ENCODE measurements around the gene UBE2U. TPM values are rescaled to one million over a fixed set of nuclear protein-coding genes. Genes with fewer than 3 reads are reported as not detected.
A peak's percentile ranks its signal among the peaks of the same experiment; 100 is the strongest.
"Not testable (repeated sequence)": the region's sequence is repeated elsewhere in the genome, so short reads cannot be mapped to it uniquely, and the experiment has no call there.

Gene UBE2U
- total RNA-seq, 1 donor from 2014 or later, result not detected

DNA sequence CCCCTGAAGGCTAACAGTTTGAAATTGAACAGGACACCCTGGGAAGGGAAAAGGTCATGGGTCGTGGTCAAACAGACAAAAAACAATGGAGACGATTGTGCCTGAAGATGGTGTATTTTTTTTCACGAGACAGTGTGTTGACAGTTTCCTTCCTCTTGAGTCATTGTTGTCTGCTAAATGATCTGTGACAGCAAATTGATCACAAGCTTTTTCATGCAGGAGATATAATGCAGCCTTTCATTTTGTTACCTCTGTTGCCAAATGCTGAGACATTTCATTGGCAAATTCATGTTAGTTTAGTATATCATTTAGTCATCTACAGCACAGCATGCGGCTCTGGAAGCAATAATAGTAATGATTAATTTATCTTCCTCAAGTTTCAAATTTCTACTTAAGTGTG, 27.7 kb downstream of the UBE2U start:
- Mint-ChIP-seq H3K27me3 (ENCODE audit: low read depth) (peaks cover 33% of the 10 kb centered on the region), H3K4me1 (ENCODE audit: low read depth) (no peaks in the 10 kb centered on the region), H3K27ac (no peak overlapping the region), H3K9me3 (no peaks in the 10 kb centered on the region), H3K36me3 (ENCODE audit: low read depth) (no peaks in the 10 kb centered on the region), H3K4me3 (ENCODE audit: low read depth) (no peak overlapping the region)
- intact Hi-C loops (cut with micrococcal nuclease), result no loop called here
- no peak for DNase-seq (ENCODE audit: low spot score)

DNA sequence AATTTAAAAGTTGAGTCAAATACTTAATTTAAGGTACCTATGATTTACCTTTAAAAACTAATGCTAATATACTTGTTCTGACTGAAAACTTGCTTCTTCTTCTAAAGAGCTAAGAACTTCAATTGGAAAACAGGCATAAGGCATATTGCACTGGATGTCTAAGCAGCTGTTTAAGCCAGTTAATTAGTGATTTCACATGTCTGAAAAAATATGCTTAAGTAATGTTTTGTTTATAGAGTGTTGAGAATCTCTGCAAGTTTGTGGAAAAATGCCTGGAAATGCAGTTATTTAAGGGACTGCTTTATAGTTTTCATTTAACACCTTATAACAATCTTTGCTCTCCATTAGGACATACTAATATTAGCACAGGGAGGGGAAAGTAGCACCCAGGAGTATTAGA, 28.2 kb downstream of the UBE2U start:
- Mint-ChIP-seq H3K4me1 (ENCODE audit: low read depth) (no peaks in the 10 kb centered on the region), H3K36me3 (ENCODE audit: low read depth) (no peaks in the 10 kb centered on the region), H3K4me3 (ENCODE audit: low read depth) (no peak overlapping the region), H3K9me3 (no peaks in the 10 kb centered on the region), H3K27me3 (ENCODE audit: low read depth) (peaks cover 33% of the 10 kb centered on the region), H3K27ac (no peak overlapping the region)
- DNase-seq (ENCODE audit: low spot score), result no peak
- intact Hi-C loops (cut with micrococcal nuclease), result no loop called here

DNA sequence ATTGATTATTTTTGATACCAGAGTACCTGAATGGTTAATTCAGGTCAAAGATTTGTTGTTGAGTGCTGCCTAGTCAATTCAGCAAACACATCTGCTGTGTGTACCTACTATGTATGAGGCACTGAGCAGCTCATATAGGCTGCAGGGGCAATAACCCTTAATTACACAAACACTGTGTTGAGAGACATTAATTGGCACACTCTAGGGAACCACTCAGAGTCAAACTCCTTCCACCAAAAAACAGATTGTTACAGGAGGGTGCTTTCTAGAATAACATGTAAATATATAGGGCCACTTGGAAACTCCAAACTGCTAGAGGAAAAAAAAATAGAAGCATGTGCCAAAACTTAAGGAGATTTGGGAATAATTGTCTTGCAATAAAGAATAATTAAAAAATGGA, 31.3 kb downstream of the UBE2U start:
- intact Hi-C loops (cut with micrococcal nuclease), result no loop called here
- Mint-ChIP-seq H3K36me3 (ENCODE audit: low read depth) (no peaks in the 10 kb centered on the region), H3K4me1 (ENCODE audit: low read depth) (no peaks in the 10 kb centered on the region), H3K4me3 (ENCODE audit: low read depth) (no peak overlapping the region), H3K27me3 (ENCODE audit: low read depth) (peaks cover 35% of the 10 kb centered on the region), H3K27ac (no peak overlapping the region), H3K9me3 (no peaks in the 10 kb centered on the region)
- DNase-seq (ENCODE audit: low spot score), result no peak

DNA sequence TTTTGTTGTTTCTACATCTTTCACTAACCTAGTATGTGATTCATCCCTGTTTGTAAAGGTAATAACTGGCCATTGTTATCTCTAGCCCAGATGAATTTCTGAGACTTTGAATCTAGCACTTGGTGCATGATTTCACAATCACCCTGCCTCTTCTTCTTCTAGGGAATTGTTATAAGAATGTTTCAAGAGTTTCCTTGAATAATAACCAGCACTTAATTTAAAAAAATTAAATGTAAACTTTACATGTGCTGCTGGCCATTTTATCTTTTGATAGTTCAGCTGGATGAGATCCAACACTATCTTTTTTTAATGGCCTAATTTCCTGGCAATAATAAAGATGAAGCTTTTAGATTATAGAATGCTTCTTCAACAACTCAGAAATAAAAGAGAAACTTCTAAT, 31.8 kb downstream of the UBE2U start:
- H3K27ac Mint-ChIP-seq, result no peak overlapping the region
- H3K4me3 Mint-ChIP-seq (ENCODE audit: low read depth), result no peak overlapping the region
- H3K9me3 Mint-ChIP-seq, result no peaks in the 10 kb centered on the region
- no peak for DNase-seq (ENCODE audit: low spot score)
- no peaks in the 10 kb centered on the region for H3K36me3 Mint-ChIP-seq (ENCODE audit: low read depth)
- peaks cover 33% of the 10 kb centered on the region for H3K27me3 Mint-ChIP-seq (ENCODE audit: low read depth)
- intact Hi-C loops (cut with micrococcal nuclease), result no loop called here
- no peaks in the 10 kb centered on the region for H3K4me1 Mint-ChIP-seq (ENCODE audit: low read depth)

DNA sequence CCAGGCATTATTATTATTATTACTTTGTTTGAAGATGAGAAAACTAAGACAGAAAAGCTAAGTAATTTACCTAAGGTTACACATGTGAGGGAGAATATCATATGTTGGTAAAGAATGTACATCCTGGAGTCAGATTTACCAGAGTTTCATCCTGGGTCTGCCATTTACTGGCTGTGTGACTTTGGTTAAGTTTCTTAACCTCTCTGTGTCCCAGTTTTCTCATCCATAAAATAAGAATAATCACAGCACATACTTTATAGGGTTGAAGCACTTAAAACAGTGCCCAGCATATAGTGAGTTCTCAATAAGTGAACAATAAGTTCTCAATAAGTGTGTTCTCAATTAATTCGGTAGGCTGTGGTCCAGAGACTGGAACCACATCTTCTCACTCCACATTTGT, 32.5 kb downstream of the UBE2U start:
- no peaks in the 10 kb centered on the region for H3K36me3 Mint-ChIP-seq (ENCODE audit: low read depth)
- intact Hi-C loops (cut with micrococcal nuclease), result no loop called here
- no peaks in the 10 kb centered on the region for H3K9me3 Mint-ChIP-seq
- DNase-seq (ENCODE audit: low spot score), result no peak
- no peaks in the 10 kb centered on the region for H3K4me1 Mint-ChIP-seq (ENCODE audit: low read depth)
- no peak overlapping the region for H3K4me3 Mint-ChIP-seq (ENCODE audit: low read depth)
- peaks cover 29% of the 10 kb centered on the region for H3K27me3 Mint-ChIP-seq (ENCODE audit: low read depth)
- no peak overlapping the region for H3K27ac Mint-ChIP-seq

DNA sequence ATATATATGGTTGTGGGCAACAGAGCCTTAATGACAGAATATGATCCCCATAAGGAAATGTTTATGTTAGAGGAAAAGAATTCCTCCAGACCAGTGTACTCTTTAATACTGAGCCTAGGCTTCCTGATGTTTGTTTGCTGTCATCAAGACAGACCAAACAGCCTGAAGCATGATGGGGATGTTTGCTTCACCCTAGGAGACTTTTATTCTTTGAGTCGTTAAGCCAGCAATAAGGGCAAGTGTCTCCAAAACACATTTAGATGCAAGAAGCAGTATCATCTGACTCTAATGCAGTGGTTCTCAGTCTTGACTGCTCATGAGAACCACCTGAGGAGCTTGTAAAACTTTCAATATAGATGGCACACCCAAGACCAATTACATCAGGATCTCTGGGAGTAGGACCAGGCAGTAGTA, 33.1 kb downstream of the UBE2U start:
- H3K27me3 Mint-ChIP-seq (ENCODE audit: low read depth), result peaks cover 25% of the 10 kb centered on the region
- no peaks in the 10 kb centered on the region for H3K9me3 Mint-ChIP-seq
- no peak overlapping the region for H3K4me3 Mint-ChIP-seq (ENCODE audit: low read depth)
- no peak overlapping the region for H3K27ac Mint-ChIP-seq
- no peaks in the 10 kb centered on the region for H3K4me1 Mint-ChIP-seq (ENCODE audit: low read depth)
- no peak for DNase-seq (ENCODE audit: low spot score)
- no peaks in the 10 kb centered on the region for H3K36me3 Mint-ChIP-seq (ENCODE audit: low read depth)
- intact Hi-C loops (cut with micrococcal nuclease), result no loop called here

DNA sequence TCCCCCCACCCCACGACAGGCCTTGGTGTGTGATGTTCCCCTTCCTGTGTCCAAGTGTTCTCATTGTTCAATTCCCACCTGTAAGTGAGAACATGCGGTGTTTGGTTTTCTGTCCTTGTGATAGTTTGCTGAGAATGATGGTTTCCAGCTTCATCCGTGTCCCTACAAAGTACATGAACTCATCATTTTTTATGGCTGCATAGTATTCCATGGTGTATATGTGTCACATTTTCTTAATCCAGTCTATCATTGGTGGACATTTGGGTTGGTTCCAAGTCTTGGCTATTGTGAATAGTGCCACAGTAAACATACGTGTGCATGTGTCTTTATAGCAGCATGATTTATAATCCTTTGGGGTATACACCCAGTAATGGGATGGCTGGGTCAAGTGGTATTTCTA, 36.1 kb downstream of the UBE2U start:
- H3K4me3 Mint-ChIP-seq (ENCODE audit: low read depth); H3K4me1 Mint-ChIP-seq (ENCODE audit: low read depth); H3K9me3 Mint-ChIP-seq; H3K36me3 Mint-ChIP-seq (ENCODE audit: low read depth); DNase-seq (ENCODE audit: low spot score); intact Hi-C loops (cut with micrococcal nuclease); H3K27ac Mint-ChIP-seq: not testable (repeated sequence)
- H3K27me3 Mint-ChIP-seq (ENCODE audit: low read depth), result peaks cover 21% of the 10 kb centered on the region

DNA sequence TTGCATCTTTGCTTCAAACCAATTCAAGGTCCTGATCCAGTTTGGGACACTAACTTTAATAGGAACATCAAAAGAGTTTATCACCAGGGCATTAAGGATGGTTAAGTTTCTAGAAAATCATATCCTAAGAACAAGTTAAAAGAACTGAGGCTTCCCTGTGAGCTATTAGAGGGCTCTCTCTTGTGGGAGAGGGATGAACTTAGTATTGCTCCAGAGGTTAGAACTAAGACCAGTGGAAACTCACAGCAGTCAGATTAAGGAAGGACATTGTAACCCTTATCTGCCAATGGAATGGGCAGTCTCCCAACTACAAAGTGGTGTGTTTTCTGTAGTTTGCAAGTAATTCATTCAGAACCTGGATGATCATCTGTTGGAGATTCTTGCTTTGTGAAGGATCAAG, 36.8 kb downstream of the UBE2U start:
- Mint-ChIP-seq H3K9me3 (no peaks in the 10 kb centered on the region), H3K4me1 (ENCODE audit: low read depth) (peaks cover 7% of the 10 kb centered on the region), H3K4me3 (ENCODE audit: low read depth) (no peak overlapping the region), H3K36me3 (ENCODE audit: low read depth) (no peaks in the 10 kb centered on the region), H3K27ac (no peak overlapping the region), H3K27me3 (ENCODE audit: low read depth) (peaks cover 19% of the 10 kb centered on the region)
- DNase-seq (ENCODE audit: low spot score), result no peak
- intact Hi-C loops (cut with micrococcal nuclease), result no loop called here

DNA sequence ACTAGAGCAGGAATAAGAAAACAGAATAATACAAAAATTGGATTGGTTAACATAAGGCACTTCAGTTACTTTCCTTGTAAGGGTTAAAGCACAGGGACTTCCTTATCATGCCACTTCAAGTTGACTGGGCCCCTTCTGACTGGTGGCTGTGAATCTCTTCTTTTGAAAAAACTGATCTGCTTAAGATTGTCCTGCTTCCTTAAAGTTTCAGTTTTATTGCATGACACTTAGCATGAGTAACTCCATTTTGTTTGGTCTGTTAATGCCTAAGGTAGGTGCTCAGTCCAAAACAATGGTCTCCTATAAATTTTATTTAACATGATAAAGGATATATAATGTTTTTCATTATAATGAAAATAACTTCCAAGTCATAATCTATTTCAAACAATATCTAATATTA, 37.6 kb downstream of the UBE2U start:
- Mint-ChIP-seq H3K27ac (no peak overlapping the region), H3K4me3 (ENCODE audit: low read depth) (no peak overlapping the region), H3K36me3 (ENCODE audit: low read depth) (no peaks in the 10 kb centered on the region), H3K27me3 (ENCODE audit: low read depth) (peaks cover 19% of the 10 kb centered on the region), H3K9me3 (no peaks in the 10 kb centered on the region), H3K4me1 (ENCODE audit: low read depth) (peaks cover 11% of the 10 kb centered on the region)
- intact Hi-C loops (cut with micrococcal nuclease), result no loop called here
- no peak for DNase-seq (ENCODE audit: low spot score)

DNA sequence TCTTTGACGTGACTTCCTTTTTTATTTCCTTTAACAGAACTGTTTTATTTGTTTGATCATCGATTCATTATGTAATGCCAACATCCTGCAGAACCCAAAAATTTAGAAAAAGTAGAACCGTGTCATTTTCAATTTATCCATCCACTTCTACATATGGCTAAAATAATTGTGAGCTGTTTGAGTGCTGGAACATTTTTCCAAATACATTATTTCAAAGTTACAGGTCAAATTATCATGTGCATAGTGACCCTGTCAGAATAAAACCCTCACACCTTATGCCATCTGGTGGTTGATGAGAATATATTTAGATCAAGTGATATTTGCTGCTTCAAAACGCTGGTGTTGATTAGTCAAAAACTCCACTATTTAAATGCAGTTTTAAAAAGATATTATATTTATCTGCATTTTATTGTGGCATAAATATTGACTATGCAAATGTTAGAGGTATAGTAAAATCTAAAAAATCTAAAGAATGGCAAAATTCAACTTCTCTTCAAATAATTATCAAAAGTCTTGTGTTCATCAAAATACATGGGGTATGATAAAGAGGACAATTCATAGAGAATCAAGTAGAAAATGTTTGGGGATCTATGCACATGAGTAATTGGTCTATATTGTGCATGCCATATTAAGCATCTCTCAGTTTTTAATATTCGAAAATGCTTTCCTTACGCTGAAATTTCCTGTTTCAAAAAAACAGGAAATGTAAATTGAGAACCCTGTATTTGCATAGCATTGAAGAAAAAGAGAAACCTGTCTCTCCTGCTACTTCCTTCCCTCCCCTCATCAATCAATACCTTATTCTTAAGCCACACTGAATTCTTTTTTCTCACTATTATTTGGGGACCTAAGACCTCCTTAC, 39.7 kb downstream of the UBE2U start:
- Mint-ChIP-seq H3K9me3 (no peaks in the 10 kb centered on the region), H3K4me1 (ENCODE audit: low read depth) (peaks cover 11% of the 10 kb centered on the region), H3K36me3 (ENCODE audit: low read depth) (no peaks in the 10 kb centered on the region), H3K27me3 (ENCODE audit: low read depth) (peaks cover 20% of the 10 kb centered on the region), H3K4me3 (ENCODE audit: low read depth) (peak overlapping the region; percentile 62), H3K27ac (no peak overlapping the region)
- no peak for DNase-seq (ENCODE audit: low spot score)
- intact Hi-C loops (cut with micrococcal nuclease), result loop anchor here (2.0 kb wide), 2 partner anchors 550 to 626 kb away; no protein-coding TSS in a partner anchor

DNA sequence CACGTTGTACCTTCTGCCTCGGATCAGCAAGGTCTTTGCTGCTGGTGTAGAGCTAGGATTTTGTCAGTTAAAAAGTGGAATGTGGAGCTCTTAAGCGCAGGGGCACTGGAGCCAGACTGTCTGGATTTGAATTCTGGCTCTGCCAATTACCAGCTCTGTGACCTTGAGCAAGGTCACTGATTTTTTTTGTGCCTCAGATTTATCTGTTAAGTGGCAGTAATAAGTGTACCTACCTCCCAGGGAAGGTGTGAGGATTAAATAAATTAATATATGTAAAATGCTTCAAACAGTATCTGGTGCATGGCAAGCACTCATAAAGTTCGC, 40.3 kb downstream of the UBE2U start:
- Mint-ChIP-seq H3K4me1 (ENCODE audit: low read depth) (peaks cover 11% of the 10 kb centered on the region), H3K27me3 (ENCODE audit: low read depth) (peaks cover 20% of the 10 kb centered on the region), H3K36me3 (ENCODE audit: low read depth) (no peaks in the 10 kb centered on the region), H3K9me3 (no peaks in the 10 kb centered on the region), H3K4me3 (ENCODE audit: low read depth) (peak overlapping the region; percentile 62), H3K27ac (no peak overlapping the region)
- intact Hi-C loops (cut with micrococcal nuclease), result loop anchor here (2.0 kb wide), 2 partner anchors 551 to 627 kb away; no protein-coding TSS in a partner anchor
- DNase-seq (ENCODE audit: low spot score), result no peak

DNA sequence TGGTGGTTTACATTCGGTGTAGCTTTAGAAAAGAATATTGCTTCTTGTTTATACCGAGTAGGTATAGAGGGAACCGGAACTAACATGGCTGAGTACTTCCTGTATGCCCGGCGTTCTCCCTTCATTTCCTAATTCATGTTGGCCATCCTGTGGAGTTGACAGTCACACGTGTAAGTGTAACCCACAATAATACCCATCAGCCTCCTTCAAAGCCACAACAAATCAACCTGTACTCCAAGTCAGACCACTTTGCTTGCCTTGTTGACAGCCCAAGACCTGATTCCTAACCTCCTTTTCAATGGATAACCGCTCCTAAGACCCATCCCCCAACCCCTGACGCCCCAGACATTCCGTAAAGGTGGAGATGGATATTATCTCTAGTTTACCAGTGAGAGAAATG, 42.1 kb downstream of the UBE2U start:
- no peaks in the 10 kb centered on the region for H3K36me3 Mint-ChIP-seq (ENCODE audit: low read depth)
- H3K4me1 Mint-ChIP-seq (ENCODE audit: low read depth), result peaks cover 11% of the 10 kb centered on the region
- no peak for DNase-seq (ENCODE audit: low spot score)
- intact Hi-C loops (cut with micrococcal nuclease), result loop anchor here (5.0 kb wide), 3 partner anchors 473 to 928 kb away; partner anchors contain the start of gene ROR1
- H3K9me3 Mint-ChIP-seq, result no peaks in the 10 kb centered on the region
- peak overlapping the region; percentile 9 for H3K4me3 Mint-ChIP-seq (ENCODE audit: low read depth)
- no peak overlapping the region for H3K27ac Mint-ChIP-seq
- H3K27me3 Mint-ChIP-seq (ENCODE audit: low read depth), result peaks cover 16% of the 10 kb centered on the region

DNA sequence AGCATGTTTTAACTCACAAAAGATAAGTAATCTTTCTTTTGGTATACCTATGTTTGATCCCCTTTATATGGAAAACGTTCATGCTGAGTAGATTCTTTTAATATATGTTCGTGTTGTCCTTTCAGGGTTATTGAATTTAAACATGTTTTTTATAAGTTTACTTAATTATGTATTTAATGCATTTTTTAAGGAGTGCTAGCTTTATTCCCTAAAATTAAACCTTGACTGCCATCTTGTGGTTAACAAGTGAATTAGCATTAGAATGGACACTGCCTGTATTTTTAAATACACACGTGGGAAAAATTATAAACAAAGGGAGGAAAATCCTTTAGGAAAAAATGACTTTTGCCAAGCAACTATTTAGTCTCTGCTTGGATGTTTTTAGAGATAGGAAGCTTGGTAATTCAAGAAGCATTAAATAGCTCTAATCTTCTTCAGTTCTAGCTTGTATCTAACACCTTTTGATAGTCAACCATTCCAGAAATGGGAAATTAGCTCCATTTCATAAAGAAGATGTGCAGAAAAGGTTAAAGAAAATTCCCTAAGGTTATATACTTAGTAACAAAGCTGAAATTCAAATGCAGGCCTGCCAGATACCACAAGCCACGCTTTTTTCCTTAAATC, 43.0 kb downstream of the UBE2U start:
- DNase-seq (ENCODE audit: low spot score), result no peak
- Mint-ChIP-seq H3K36me3 (ENCODE audit: low read depth) (no peaks in the 10 kb centered on the region), H3K27me3 (ENCODE audit: low read depth) (peaks cover 16% of the 10 kb centered on the region), H3K27ac (no peak overlapping the region), H3K4me3 (ENCODE audit: low read depth) (no peak overlapping the region), H3K4me1 (ENCODE audit: low read depth) (peaks cover 11% of the 10 kb centered on the region), H3K9me3 (no peaks in the 10 kb centered on the region)
- intact Hi-C loops (cut with micrococcal nuclease), result loop anchor here (1.0 to 5.0 kb wide), 4 partner anchors 109 to 929 kb away; partner anchors contain the start of gene ROR1

All from activated T-helper 2 cell treated with anti-CD3 and anti-CD28 coated beads, Interferon-gamma antibody, Interleukin-2, Interleukin-4, amounts not matched to agents 10 μg/mL and 5 μg/mL and 100 μg/mL, durations not matched to agents 14 hours and 24 hours and 36 hours (primary cell).